Stimulated activated naive CD8-positive, alpha-beta T cell treated with anti-CD3 and anti-CD28 coated beads, Interleukin-15, Interleukin-2, amounts not matched to agents 100 U/mL and 50 U/mL, for 24 hours (primary cell): ENCODE measurements around the gene CLIC2.

ENCODE experiments used
- ATAC-seq: fragments of 150-1000 bp; cut with Tn5 transposase; one replicate; pipeline ENCODE4 v1.10.0; 2021
- DNase-seq: peaks from one replicate; pipeline ENCODE4 v3.0.0; 2021

Gene CLIC2

GRCh38 chrX:155262970-155263754 is 71.3 kb downstream of the CLIC2 start:
- no peak for ATAC-seq
- no peak for DNase-seq

GRCh38 chrX:155259752-155260151 is 74.7 kb downstream of the CLIC2 start:
- DNase-seq (no peak), ATAC-seq (no peak)

DNA sequence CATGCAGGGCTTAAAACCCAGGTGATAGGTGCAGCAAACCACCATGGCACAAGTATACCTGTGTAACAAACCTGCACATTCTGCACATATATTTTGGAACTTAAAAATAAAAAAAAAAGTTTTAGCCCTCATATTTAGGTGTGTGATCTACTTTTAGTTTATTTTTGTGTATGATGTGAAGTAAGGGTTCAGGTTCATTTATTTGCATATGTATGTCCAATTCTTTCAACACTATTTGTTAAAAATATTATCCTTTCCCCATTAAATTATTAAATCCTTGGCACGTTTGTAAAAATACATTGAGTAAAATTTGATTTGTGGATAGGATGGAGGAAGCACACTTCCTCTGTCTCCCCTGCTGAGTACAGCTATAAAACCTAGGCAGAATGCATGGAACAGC is 83.0 kb downstream of the CLIC2 start:
- DNase-seq (no peak), ATAC-seq (no peak)

- no peak for DNase-seq
- ATAC-seq, result no peak
Observed at GRCh38 chrX:155247497-155247896, 86.9 kb downstream of the CLIC2 start.

DNA sequence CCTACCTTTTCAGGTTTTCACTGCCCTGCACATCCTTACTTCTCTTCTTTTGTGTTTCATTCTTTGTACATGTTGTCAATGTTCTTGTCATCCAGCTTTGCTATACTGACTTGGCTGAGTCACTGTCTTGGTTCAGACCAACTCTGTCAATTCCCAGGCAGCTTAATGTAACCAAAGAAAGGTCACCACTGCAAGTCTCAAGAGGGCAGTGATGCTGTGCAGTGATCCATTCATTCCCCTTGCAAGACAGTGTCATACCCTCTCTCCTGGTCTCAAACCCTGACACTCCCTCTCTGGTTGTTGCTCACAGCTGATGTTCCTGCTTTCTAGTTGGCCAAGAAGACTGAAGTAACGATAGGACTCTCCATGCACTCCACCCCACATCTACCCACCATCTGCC is 87.7 kb downstream of the CLIC2 start:
- peak; percentile 40 for ATAC-seq
- DNase-seq, result peak; percentile 2

- ATAC-seq, result no peak
Observed at GRCh38 chrX:155242300-155242699, 92.1 kb downstream of the CLIC2 start.

GRCh38 chrX:155237719-155238118 is 96.7 kb downstream of the CLIC2 start:
- ATAC-seq (no peak), DNase-seq (no peak)

More at GRCh38 chrX:155242300-155242699, 92.1 kb downstream of the CLIC2 start:
- DNase-seq, result no peak

- DNase-seq (no peak), ATAC-seq (no peak)
Observed at GRCh38 chrX:155235891-155236290, 98.5 kb downstream of the CLIC2 start.

GRCh38 chrX:155231163-155231562 is 103.3 kb downstream of the CLIC2 start:
- ATAC-seq, result no peak
- DNase-seq, result no peak
